BE2C (cell line): ENCODE measurements around the gene RNF223.

Experiments
- DNase-seq: peaks from one replicate; pipeline ENCODE4 v3.0.0-alpha.2; 2020
- H3K27me3 ChIP-seq: fragments of 250-450 bp; sonication (Bioruptor Pico); 2 replicates; pipeline ENCODE4 v1.5.1; 2020; ENCODE audit warnings: mild to moderate bottlenecking
- H3K36me3 ChIP-seq: fragments of 250-450 bp; sonication (Bioruptor Pico); 2 replicates; pipeline ENCODE4 v1.5.1; 2020; ENCODE audit warnings: mild to moderate bottlenecking
- H3K4me1 ChIP-seq: fragments of 250-450 bp; sonication (Bioruptor Pico); 2 replicates; pipeline ENCODE4 v1.5.1; 2020
- H3K4me3 ChIP-seq: 2 replicates; pipeline ENCODE4 v1.5.1; 2011; ENCODE audit warnings: low read depth, low read length
- H3K9me3 ChIP-seq: fragments of 250-450 bp; sonication (Bioruptor Pico); 2 replicates; pipeline ENCODE4 v1.5.1; 2020
- CTCF ChIP-seq: IDR thresholded peaks from 2 replicates; pipeline ENCODE4 v1.5.1; 2012; ENCODE audit warnings: mild to moderate bottlenecking, low read depth, low read length

The RNF223 gene

GRCh38 chr1:1074631-1075147, 583 bp upstream of the RNF223 start:
- TF ChIP-seq CTCF = no peak
- no peaks in the 10 kb centered on the region for H3K27me3 ChIP-seq
- H3K9me3 ChIP-seq = no peaks in the 10 kb centered on the region
- H3K36me3 ChIP-seq = no peaks in the 10 kb centered on the region
- no peaks in the 10 kb centered on the region for H3K4me1 ChIP-seq
- DNase-seq = peak; percentile 25
- no peak overlapping the region for H3K4me3 ChIP-seq

GRCh38 chr1:1072849-1073742, 1.0 kb downstream of the RNF223 start:
- Histone ChIP-seq H3K27me3 (no peaks in the 10 kb centered on the region), H3K4me1 (no peaks in the 10 kb centered on the region), H3K9me3 (no peaks in the 10 kb centered on the region), H3K4me3 (no peak overlapping the region), H3K36me3 (no peaks in the 10 kb centered on the region)
- no peak for TF ChIP-seq CTCF
- no peak for DNase-seq

- no peak overlapping the region for H3K4me3 ChIP-seq
- no peak for DNase-seq
- no peaks in the 10 kb centered on the region for H3K4me1 ChIP-seq
- H3K27me3 ChIP-seq = no peaks in the 10 kb centered on the region
- no peaks in the 10 kb centered on the region for H3K36me3 ChIP-seq
- TF ChIP-seq CTCF = no peak
- H3K9me3 ChIP-seq = no peaks in the 10 kb centered on the region
These were observed 1.7 kb downstream of the RNF223 start for GRCh38 chr1:1072299-1072848.

GRCh38 chr1:1071486-1072298, 2.4 kb downstream of the RNF223 start:
- TF ChIP-seq CTCF = no peak
- DNase-seq = no peak
- Histone ChIP-seq H3K36me3 (no peaks in the 10 kb centered on the region), H3K4me3 (no peak overlapping the region), H3K27me3 (peaks cover 1% of the 10 kb centered on the region; the same call in 1 of the 2 replicates), H3K4me1 (no peaks in the 10 kb centered on the region), H3K9me3 (no peaks in the 10 kb centered on the region)

GRCh38 chr1:1069711-1070676, 4.1 kb downstream of the RNF223 start:
- Histone ChIP-seq H3K36me3 (no peaks in the 10 kb centered on the region), H3K9me3 (no peaks in the 10 kb centered on the region), H3K27me3 (peaks cover 2% of the 10 kb centered on the region; the same call in 1 of the 2 replicates), H3K4me1 (no peaks in the 10 kb centered on the region), H3K4me3 (peak overlapping the region; percentile 60)
- TF ChIP-seq CTCF = no peak
- DNase-seq = no peak
